ENCODE data around the gene IGDCC3. TPM values are rescaled to one million over a fixed set of nuclear protein-coding genes. Genes with fewer than 3 reads are reported as not detected.

IGDCC3 gene
- total and polyA plus RNA-seq, 2 of the 8 experiments (the other 6 are each of a cell fraction or from before 2014, with no cell fraction given) = 26.8 to 45.7 TPM

- Histone ChIP-seq H3K4me1 (replicated peaks in 1 of 4; ENCODE audit: control insufficient read depth in 3 of 4, insufficient read depth in 4 of 4, low read length in 3 of 4) (peaks cover 0 to 7% (median 1%) of the 10 kb centered on the region in 4 experiments; a peak in 5 of 7 replicates), H4K20me1 (replicated peaks in 1 of 2; ENCODE audit: control insufficient read depth in 1 of 2, insufficient read depth in 2 of 2, low read length in 2 of 2) (peaks cover 0 to 3% of the 10 kb centered on the region in 2 experiments), H2BK5ac (ENCODE audit: low read depth, low read length) (no peak overlapping the region), H3K23ac (ENCODE audit: insufficient read length) (no peak overlapping the region), H3K27ac (ENCODE audit: low read depth, low read length) (no peak overlapping the region), H4K91ac (replicated peaks; ENCODE audit: insufficient read length, low read length) (no peak overlapping the region), H2AFZ (ENCODE audit: low read length) (no peak overlapping the region), H3K23me2 (ENCODE audit: low read depth, low read length) (no peaks in the 10 kb centered on the region), H3K18ac (ENCODE audit: extremely low read depth, low read length) (no peak overlapping the region; the same call in 1 of the 2 replicates), H2BK12ac (ENCODE audit: low read depth, low read length) (no peak overlapping the region), H3K27me3 (replicated peaks in 1 of 4; ENCODE audit: control insufficient read depth in 3 of 4, extremely low read depth in 1 of 4, insufficient read depth in 3 of 4, low read length in 3 of 4) (no peaks in the 10 kb centered on the region), H3K9me3 (ENCODE audit: insufficient read depth in 2 of 2, low read depth in 1 of 2, low read length in 1 of 2) (no peaks in the 10 kb centered on the region), H3K4me2 (ENCODE audit: insufficient read depth in 1 of 2, low read depth in 2 of 2, low read length in 2 of 2) (no peak overlapping the region), H4K8ac (ENCODE audit: extremely low read depth, insufficient read depth, low read length) (no peak overlapping the region), H3K36me3 (ENCODE audit: control insufficient read depth in 2 of 4, insufficient read depth in 4 of 4, low read length in 3 of 4) (peaks cover 3 to 8% (median 6%) of the 10 kb centered on the region in 4 experiments; a peak in 5 of 8 replicates), H4K5ac (ENCODE audit: insufficient read length, low read depth, low read length) (no peak overlapping the region), H2AK5ac (ENCODE audit: low read depth, low read length) (no peak overlapping the region), H3K4me3 (ENCODE audit: extremely low read depth in 1 of 4, insufficient read depth in 2 of 4, low read depth in 3 of 4, low read length in 4 of 4) (no peak overlapping the region), H2BK20ac (ENCODE audit: low read length) (no peak overlapping the region), H2BK15ac (ENCODE audit: low read length) (no peak overlapping the region), H3K56ac (replicated peaks; ENCODE audit: insufficient read length, low read depth, low read length) (no peak overlapping the region), H3K79me1 (ENCODE audit: low read depth, low read length) (no peaks in the 10 kb centered on the region), H2BK120ac (replicated peaks; ENCODE audit: low read depth, low read length) (no peak overlapping the region), H3K4ac (replicated peaks; ENCODE audit: insufficient read length, low read depth, low read length) (no peak overlapping the region), H3K9ac (replicated peaks in 1 of 4; ENCODE audit: extremely low read depth in 1 of 4, low read depth in 3 of 4, low read length in 3 of 4) (no peak overlapping the region), H3K14ac (ENCODE audit: insufficient read length) (no peak overlapping the region), H3K79me2 (ENCODE audit: control insufficient read depth in 1 of 2, insufficient read depth in 2 of 2, low read length in 2 of 2) (no peaks in the 10 kb centered on the region)
- DNase-seq (ENCODE audit: low read depth in 1 of 2, low spot score in 2 of 2) (no peak), FAIRE-seq (no peak)
- ChIA-PET POLR2A (ENCODE audit: partially characterized antibody) (interaction anchor here (0.8 to 8.9 kb wide), 9 partner anchors 9 to 284 kb away, joined by 3 to 57 read pairs (median 3); partner anchors contain the start of genes INTS14 and RNU5B-1), CTCF (ENCODE audit: partially characterized antibody) (interaction anchor here (1.0 to 16.2 kb wide), 11 partner anchors 8 to 75 kb away, joined by 3 to 547 read pairs (median 6); no protein-coding TSS in a partner anchor)
- 82% methylated on average over 2 of the region's 2 CpGs; no CpG with 5 or more reads in 1 of the 2 experiments for WGBS, 2 experiments (ENCODE audit: extremely low coverage in 1 of 2, insufficient coverage in 1 of 2, insufficient read length in 1 of 2, insufficient replicate concordance in 2 of 2, low coverage in 1 of 2, low lambda C conversion rate in 2 of 2, missing lambda C conversion rate in 1 of 2)
- no peak for TF ChIP-seq BCL11A (IDR thresholded peaks at IDR 0.05; ENCODE audit: low read depth in 2 of 2, low read length in 2 of 2)
- no peak for TF ChIP-seq TEAD4 (IDR thresholded peaks at IDR 0.05; ENCODE audit: low read depth, low read length)
- TF ChIP-seq ASH2L (IDR thresholded peaks at IDR 0.05; ENCODE audit: low read length) = no peak
- no peak for TF ChIP-seq SUZ12 (IDR thresholded peaks at IDR 0.05; ENCODE audit: low read length)
- TF ChIP-seq ATF2 (IDR thresholded peaks at IDR 0.05; ENCODE audit: low read length) = no peak
- TF ChIP-seq BACH1 (IDR thresholded peaks at IDR 0.05; ENCODE audit: low read length) = no peak
- TF ChIP-seq, protein P1, sequence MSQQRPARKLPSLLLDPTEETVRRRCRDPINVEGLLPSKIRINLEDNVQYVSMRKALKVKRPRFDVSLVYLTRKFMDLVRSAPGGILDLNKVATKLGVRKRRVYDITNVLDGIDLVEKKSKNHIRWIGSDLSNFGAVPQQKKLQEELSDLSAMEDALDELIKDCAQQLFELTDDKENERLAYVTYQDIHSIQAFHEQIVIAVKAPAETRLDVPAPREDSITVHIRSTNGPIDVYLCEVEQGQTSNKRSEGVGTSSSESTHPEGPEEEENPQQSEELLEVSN (IDR thresholded peaks at IDR 0.05) = no peak
- TF ChIP-seq HDAC6 (IDR thresholded peaks at IDR 0.05; ENCODE audit: low read depth, low read length) = no peak
- TF ChIP-seq NRF1 (IDR thresholded peaks at IDR 0.05; ENCODE audit: low read depth, low read length) = no peak
- no peak for TF ChIP-seq YY1 (IDR thresholded peaks at IDR 0.05; ENCODE audit: low read depth, low read length)
- no peak for TF ChIP-seq POLR2AphosphoS5 (IDR thresholded peaks at IDR 0.05; ENCODE audit: low read depth, low read length)
Measured at GRCh38 chr15:65326818-65327217, 51.0 kb downstream of the IGDCC3 start.

Data from H1 (cell line).